SHP77 (cell line): ENCODE data around the gene LDLRAD4.

Source experiments
- DNase-seq, 2 experiments: peaks; one replicate each; lab custom pipeline; 2025; lab: John Stamatoyannopoulos, UW

The LDLRAD4 gene

DNA sequence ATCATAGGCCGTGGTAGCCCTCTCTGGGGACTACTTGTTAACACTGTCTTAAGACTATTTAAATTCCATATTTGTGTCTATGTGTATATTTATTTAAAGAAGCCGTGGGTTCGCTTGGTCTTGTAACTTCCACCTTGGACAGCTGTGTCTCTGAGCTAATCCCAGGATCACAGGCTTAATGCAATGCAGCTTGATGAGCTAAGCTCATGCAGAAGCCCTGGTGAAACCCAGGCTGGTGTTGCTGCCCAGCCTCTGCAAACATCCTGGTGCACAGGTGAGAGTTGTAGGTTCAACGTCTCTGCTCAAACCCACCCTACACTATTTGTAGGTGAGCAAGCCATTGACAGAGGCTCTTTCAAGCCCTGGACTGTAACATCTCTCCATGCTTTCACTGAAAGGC, 296.0 kb downstream of the LDLRAD4 start:
- DNase-seq = no peak

DNA sequence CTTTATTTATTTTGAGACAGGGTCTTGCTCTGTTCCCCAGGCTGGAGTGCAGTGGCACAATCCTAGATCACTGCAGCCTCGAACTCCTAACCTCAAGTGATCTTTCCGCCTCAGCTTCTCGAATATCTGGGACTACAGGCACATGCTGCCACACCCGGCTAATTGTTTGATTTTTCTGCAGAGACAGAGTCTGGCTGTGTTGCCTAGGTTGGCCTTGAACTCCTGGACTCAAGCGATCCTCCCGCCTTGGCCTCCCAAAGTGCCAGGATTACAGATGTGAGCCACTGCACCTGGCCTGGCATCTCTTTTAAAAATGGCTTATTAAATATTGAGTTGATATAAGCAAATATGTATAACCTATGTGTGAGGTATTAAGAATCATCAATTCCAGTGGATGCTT, 298.3 kb downstream of the LDLRAD4 start:
- no peak for DNase-seq

DNA sequence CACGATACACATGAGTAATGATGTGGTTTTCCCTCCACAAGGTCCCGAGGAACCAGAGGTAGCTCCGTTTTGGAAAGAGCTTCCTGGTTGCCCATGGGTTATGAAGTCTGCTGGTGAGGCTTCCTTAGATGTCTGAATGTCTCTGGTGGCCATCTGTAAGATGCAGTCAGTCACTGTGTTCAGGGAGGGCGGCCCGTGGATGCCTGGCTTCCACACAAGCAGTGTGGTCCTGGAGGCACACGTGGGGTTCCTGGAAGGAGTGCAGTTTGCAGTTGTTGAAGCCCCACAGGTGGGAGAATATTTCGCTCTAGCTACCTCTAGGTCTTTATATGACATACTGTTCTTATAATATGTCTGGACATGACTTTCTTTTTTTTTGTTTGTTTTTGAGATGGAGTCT, 298.8 kb downstream of the LDLRAD4 start:
- no peak for DNase-seq

DNA sequence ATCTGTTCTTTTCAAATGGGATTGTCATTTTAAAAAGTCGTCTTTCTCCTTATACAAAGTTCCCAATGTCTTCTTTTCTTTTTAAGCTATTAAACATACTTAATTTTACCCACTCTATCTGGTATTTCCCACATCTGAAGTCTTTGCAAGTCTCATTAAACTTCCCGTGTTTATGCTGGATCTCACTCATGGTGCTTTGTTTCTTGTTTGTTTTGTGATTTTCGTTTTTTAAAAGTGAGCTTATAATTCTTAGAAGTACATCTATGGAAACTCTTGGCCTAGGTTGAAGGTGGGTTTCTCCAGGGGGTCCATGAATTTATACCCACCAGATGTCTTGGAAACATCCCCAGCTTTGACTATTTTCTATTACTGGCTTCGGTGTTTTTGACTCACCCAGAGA, 299.8 kb downstream of the LDLRAD4 start:
- no peak for DNase-seq

DNA sequence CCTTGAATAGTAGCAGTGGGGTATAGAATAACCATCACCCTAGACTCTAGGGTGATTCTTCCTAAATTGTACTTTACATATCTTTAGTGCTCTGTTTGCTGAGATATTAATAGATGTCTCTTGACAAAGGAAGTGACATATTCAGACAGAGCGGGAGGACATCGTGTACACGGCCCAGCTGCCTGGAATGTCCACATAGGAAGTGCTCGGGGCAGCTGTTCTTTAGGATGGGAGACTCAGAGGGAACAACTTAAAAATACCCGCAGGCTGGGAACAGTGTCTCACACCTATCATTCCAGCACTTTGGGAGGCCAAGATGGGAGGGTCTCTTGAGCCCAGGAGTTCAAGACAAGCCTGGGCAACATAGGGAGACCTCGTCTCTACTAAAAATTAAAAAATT, 301.7 kb downstream of the LDLRAD4 start:
- DNase-seq = peak; percentile 42 to 84

DNA sequence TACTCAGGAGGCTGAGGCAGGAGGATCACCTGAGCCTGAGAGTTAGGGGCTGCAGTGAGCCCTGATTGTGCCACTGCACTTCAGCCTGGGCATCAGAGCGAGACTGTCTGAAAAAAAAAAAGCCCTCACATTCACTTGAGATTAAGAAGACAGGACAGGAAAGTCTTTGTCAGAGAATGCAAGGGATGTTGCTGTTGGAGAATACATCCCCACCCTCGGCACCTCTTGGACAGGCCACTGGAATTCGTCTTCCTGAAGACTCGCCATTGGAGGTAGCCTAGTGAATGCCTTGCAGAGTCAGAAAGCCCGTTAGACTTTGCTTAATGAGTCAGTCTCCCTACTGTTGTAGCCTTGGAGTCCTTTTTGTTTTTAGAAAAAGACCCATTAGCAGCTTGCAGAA, 302.2 kb downstream of the LDLRAD4 start:
- no peak for DNase-seq

DNA sequence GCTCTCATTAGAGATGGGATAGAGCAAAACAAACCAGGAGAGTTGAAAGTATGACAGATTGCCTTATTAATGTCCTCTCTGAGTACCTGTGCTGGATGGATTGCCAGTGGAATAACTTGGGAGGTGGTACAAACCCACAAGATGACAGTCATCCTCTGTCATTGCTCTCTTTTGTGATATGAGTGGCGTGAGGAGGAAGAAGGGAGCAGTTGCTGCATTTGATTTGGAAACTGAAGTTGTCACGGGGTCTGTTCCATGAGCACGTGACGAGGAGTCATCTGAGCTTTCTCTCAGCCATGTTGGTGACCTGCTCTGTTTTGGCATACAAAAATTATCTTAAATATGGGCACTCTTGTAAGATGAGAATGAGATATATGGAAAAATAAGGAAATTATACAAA, 302.9 kb downstream of the LDLRAD4 start:
- DNase-seq = no peak

DNA sequence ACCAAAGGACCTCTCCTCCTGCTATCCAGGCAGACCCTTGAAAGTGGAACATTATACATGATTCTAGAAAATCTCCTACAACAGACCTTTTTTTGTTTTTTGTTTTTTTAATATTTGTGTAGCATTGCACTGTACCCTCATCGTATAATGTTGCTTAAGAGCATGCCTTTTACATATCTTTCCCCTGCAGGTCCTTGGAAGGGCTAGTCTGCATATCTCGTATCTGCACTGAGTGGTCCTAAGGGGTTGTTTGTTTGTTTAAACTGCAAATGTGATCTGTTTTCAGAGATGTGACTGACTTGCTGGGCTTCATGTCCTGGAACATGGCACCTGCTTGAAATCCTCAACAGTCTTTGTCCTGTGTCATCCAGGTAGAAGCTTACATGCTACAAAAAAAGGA, 303.7 kb downstream of the LDLRAD4 start:
- DNase-seq = no peak

DNA sequence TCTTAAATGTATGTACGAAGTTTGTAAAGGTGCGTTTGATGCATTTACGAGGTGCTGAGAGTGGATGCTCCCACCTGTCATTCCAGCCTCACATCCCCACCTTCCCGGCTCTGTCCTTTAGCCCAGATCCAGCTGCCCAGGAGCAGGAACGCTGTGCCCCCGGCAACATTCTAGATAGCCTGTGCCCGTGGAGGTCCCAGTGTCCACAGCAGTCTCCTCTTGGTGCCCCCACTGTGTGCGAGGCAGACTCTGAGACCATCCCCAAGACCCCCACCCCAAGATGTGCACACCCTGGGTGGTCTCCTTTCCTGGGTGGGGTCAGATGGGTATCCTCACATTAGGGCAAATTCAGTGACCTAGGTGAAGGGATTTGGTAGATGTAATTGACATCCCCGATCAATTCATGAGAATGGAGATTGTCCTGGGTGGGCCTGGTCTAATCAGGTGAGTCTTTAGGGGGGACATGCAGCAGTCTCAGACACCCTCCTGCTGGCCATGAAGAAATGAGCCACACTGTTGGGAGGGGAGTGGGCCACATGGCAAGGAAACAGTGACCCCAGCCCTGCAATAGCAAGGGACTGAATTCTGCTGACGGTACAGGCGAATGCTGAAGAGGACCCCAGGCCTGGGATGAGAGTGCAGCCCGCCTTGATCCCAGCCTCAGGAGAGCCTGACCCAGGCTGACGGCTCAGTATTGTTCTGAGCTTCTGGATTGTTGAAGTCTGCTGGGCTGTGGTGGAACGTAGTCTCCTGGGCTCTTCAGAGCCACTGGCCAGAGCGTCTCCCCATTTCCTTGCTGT, 304.5 kb downstream of the LDLRAD4 start:
- no peak for DNase-seq

DNA sequence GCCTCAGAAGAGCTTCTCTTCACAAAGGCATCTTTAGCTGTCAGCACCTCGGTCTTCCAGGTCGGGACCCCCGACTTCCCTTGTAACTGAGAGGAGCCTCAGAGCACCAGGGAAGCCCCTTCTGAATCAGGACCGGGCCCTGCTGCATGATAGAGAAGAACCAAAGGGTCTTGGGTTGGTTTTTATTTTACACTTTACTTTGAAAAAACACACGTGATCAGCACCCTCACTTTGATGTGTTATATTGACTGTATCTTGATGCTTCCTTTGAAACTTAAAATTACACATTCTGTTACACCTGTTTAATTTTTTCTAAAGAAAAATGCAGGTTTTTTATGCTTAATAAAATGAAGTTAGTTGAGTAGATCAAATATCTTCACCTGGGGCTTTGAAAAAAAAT, 305.5 kb downstream of the LDLRAD4 start:
- no peak for DNase-seq

DNA sequence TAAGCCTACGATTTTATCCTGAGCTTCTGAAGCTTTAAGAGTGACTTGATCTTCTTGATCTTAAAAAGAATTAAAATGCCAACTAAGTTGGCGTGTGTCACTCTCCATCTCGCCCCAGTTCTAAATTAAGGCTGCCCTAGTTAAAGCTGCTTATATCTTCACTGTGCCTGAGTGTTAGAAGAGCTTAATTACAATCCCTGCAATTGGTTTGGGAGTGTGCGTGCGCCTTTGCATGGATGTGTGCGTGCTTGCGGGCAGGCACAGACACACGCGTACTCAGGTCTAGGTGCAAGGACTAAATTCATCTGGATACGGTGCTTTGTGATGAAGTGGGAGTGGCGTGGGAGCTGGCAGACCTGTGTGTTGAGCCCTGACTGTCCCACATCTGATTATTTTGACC, 306.3 kb downstream of the LDLRAD4 start:
- no peak for DNase-seq

DNA sequence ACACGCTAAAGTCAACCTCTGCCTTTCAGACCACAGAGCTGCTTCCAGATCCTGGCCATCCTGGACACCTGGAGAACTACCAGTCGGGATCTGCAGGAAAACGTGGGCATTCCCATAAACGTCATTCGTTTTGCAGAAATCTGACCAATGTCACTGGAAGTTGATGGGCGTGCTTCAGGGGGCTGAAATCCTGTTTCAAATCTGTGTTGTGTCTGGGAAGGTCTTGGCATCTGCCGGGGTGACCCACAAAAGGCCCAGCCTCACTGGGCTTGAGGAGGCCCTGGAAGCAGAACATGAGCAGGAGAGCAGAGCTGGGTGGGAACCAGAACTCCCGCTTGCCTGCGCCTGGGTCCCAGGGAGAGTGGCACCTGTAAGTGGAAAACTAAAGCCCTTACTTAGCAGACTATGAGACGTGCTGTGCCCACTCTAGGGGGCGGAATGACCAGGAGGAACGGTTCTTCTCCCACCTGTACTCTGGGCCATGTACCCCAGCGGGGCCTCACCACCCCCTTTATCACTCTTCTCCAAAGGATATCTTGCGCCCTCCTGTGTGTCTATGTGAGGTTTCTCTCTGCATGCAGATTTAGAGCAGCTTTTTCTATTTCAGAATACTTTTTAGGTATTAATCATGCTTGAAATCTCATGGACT, 306.9 kb downstream of the LDLRAD4 start:
- no peak for DNase-seq

DNA sequence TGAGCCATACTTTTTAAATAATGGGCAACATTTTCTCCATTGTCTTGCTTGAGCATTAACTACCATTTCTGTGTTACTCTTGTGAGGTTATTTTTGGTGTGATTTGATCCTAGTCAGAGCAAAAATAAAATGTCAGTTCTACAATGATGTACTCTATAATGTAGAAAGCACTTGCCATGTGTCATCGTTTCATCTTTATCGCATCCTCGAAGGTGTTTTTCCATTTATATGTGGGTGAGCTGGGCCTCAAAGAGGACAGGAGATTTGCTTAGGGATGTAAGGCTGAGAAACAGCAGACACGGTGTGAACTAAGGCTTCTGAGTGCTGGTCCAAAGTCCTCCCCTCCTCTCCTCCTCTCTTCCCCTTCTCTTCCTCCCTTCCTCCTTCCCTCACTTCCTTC, 308.0 kb downstream of the LDLRAD4 start:
- DNase-seq = no peak

DNA sequence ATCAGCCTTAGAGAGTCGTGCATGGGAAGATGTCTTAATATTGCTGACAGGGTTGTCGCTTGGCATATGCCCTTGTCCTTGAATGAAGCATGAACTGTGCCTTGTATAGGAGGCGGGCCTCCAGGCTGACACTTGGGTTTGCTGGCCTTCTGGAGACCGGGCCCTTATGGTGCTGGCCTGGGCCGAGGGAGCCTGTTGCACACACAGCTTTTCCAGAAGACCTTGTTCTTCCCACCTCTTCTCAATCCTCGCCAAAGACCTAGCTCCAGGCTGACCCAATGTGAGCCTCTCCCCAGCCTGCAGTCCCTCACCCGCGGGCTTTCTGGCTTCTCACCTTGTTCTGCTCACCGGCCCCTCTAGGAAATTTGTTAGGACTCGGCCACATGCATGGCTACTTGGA, 308.7 kb downstream of the LDLRAD4 start:
- DNase-seq = no peak

DNA sequence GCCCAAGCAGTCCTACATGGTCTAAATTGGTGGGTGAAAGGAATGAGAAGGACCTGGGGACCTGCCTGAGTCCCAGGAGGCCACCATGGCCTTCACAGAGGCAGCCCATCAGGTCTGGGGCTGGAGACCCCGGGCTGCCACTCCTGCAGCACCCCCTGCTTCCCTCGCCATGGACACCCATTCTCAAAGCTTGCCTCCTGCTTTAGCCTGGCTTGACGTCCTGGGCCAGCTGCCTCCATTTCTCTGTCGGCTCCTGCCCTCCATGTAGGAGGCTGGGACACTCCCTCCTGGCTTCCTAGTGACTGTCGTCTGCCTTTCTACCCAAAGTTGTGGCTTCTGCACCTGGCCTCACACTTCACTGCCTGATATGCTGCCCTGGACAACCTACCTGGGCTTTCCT, 309.2 kb downstream of the LDLRAD4 start:
- DNase-seq = no peak

DNA sequence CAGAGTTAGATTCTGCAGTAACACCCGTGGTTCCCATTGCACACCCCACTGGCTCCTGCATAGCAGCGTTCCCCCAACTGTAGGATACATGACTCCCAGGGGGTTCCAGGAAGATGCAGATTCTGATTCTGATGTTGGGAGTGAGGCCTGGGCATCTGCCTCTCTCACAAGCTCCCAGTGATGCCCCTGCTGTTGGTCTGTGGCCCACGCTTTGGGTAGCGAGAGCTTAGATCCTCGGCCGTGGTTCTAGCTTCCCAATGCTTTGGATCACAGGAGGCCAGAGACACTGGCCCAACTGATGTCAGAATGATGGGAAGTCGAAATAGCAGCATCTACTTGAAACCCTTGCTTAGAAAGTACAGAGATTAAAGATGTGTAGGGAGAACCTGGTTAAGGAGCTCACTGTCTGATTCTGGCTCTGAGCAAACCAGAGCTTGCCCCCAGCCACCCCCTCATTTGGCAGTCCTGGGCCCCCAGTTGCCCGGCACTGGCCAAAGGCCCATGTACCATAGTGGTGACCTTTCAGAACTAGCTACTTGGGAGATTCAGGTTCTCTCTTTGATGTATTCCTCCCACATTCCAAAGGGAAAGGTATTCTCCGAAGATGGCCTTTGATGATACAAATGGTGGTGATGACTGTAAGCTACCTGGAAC, 310.3 kb downstream of the LDLRAD4 start:
- no peak for DNase-seq

DNA sequence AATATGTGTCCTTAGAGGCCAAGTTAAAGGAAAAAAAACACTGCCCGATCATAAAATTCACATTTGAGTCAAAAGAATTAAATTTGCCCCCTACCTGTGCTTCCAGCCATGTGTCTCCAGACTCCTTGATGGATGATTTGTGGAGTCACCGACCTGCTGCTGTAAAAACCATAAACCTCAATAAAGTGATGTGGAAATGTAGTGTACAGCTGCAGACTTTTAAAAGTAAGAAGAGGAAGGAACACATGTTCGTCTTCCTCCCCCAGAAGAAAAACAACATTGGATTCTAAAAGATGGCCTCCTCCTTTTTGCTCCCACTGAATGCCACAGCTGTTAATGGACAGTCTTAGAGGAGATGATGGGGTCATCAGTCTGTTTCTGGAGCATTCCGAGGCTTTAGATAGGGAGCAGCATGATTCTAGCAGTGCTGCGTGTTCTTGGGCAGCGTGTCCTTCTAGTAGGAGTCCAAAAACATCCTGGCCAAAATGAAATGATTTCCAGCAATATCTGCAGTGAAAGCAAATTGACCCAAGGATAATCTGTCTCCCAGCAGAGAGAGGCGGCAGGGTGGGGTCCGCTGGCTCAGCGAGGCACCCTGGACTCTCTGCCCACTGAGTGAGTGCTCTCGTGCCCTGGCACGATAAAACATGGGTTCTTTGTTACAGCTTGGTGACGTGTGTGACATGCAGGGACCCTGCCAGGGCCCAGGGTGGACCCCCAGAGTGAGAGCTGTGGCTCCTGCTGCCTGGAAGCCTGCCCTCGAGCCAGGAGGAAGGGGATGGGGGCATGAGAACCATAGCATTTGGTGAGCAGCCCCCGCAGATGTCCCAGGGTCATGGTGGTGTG, 311.7 kb downstream of the LDLRAD4 start:
- DNase-seq = no peak

DNA sequence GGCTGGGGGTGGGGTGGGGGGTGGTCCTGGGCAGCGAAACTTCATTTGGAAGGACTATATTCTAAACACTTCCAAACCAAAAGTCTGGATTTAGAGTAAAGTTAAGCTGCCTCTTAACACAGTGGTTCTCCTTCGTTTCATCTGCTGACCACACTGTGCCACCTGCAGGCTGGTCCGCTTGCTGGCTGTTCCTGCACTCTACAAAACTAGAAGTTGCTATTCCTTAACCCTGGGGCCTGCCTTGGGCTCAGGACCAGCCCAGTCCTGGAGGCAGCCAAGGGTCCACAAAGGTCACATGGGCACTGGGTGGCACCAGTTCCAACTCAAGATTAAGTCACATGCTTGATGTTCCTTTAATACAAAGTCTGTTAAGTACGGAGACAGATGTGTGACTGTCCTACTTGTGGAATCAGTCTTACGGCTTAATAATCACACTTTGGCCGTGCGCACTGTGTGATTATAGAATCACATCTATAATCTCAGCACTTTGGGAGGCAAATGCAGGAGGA, 312.4 kb downstream of the LDLRAD4 start:
- DNase-seq = no peak

DNA sequence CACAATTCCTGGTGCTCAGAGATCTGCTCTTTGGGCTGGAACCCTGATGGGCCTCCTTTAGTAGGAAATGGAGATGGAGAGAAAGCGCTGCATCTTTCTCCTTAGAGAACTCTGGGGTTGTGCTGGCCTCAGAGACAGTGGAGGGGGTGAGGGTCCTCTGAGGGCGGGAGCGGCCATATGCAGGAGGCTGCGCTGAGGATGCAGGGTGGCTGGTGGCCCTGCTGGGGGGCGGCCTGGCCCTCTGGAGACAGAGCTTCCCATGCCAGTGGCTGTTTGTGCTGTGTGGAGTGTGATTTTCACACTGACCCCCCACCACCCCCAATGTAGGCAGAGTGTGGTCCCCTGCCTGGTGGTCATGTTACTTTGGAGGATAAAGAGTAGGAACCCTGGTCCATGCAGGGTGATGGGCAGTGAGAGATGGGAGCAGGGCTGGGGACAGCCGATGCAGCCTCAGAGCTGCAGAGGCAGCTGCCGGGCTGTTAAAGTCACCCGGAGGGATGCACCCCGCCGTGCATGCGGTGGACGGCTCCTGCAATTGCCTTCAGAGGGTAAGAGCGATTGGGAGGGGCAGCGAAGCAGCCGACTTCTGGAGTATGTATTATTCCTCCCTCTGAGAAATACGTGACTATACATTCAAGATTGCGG, 313.2 kb downstream of the LDLRAD4 start:
- no peak for DNase-seq

DNA sequence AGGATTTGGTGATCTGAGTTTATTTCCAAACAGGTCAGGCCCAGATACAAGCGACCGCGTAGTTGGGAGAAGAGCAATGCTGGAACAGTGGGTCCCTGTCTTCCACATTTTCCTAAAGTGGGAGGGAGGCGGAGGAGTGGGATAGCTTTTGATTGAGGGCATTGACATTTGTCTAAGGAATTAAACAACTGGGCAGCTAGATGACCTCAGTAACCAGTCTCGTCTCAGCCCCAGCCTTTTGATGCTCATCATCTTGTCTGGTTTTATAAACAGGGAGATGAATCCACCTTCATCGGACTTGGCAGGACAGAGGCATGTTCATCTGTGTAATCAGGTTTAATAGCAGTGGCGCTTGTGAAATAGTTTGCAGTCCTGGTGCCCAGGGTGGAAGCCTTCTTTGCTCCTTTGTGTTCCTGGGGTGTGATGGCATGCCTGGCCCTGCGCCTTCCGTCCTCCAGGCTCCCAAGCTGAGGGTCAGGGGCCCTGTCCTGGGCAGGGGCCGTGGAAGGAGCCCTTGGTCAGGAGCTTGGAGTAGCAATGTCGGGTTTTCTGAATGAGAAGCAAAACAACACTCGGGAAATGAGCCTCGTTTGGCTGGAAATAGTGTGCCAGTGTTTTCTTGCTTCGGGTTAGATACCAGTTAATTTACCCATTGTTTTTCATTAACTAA, 314.0 kb downstream of the LDLRAD4 start:
- no peak for DNase-seq

DNA sequence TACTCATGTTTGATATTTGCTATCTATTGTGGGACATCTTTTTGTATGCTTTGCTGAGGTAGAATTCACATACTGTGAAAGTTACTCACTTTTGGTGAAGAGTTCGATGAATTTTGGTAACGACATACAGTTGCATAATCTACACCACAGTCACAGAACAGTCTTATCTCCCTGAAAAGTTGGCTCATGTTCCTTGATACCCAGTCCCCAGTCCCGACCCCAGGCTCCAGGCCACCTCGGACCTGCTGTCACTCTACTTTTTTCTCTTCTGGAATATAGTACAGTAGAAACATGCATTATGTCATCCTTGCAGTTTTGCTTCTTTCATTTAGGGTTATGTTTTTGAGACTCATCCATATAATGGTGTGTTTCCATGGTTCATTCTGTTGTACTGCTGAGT, 316.1 kb downstream of the LDLRAD4 start:
- no peak for DNase-seq
